Raji (cell line): ENCODE measurements around the gene HIVEP3.

ENCODE experiments used
- POLR2A ChIP-seq: IDR thresholded peaks from 2 replicates; pipeline ENCODE4 v1.6.1; 2011; ENCODE audit warnings: low read depth, low read length, control low read depth; ENCODE audit not compliant: insufficient read depth

Gene HIVEP3

GRCh38 chr1:41739061-41739955 is 179.4 kb downstream of the HIVEP3 start:
- no peak for TF ChIP-seq POLR2A

- TF ChIP-seq POLR2A: no peak
These were observed 180.2 kb downstream of the HIVEP3 start for GRCh38 chr1:41738475-41738874.

- TF ChIP-seq POLR2A: no peak
These were observed 180.7 kb downstream of the HIVEP3 start for GRCh38 chr1:41738006-41738405.

- TF ChIP-seq POLR2A: no peak
These were observed 183.0 kb downstream of the HIVEP3 start for GRCh38 chr1:41735631-41736260.

GRCh38 chr1:41735139-41735538 is 183.6 kb downstream of the HIVEP3 start:
- TF ChIP-seq POLR2A: no peak

GRCh38 chr1:41734201-41734970 is 184.3 kb downstream of the HIVEP3 start:
- TF ChIP-seq POLR2A: no peak

- no peak for TF ChIP-seq POLR2A
These were observed 185.0 kb downstream of the HIVEP3 start for GRCh38 chr1:41733725-41734124.

- TF ChIP-seq POLR2A: no peak
These were observed 185.7 kb downstream of the HIVEP3 start for GRCh38 chr1:41733021-41733420.

GRCh38 chr1:41731516-41732030 is 187.1 kb downstream of the HIVEP3 start:
- no peak for TF ChIP-seq POLR2A

- no peak for TF ChIP-seq POLR2A
These were observed 187.9 kb downstream of the HIVEP3 start for GRCh38 chr1:41730806-41731205.

- peak; percentile 65 for TF ChIP-seq POLR2A
These were observed 190.1 kb downstream of the HIVEP3 start for GRCh38 chr1:41728403-41729202.

GRCh38 chr1:41727749-41728115 is 191.0 kb downstream of the HIVEP3 start:
- no peak for TF ChIP-seq POLR2A

- no peak for TF ChIP-seq POLR2A
These were observed 191.6 kb downstream of the HIVEP3 start for GRCh38 chr1:41726899-41727748.

GRCh38 chr1:41726292-41726691 is 192.4 kb downstream of the HIVEP3 start:
- no peak for TF ChIP-seq POLR2A

- no peak for TF ChIP-seq POLR2A
These were observed 193.8 kb downstream of the HIVEP3 start for GRCh38 chr1:41724926-41725325.
